Fibroblast of skin of left biceps (primary cell): ENCODE results near the gene GALK2.

Experiments used
- DNase-seq, 2 experiments: peaks; one replicate each; pipeline ENCODE4 v3.0.0-alpha.2; 2013; ENCODE audit warnings: low read depth in 2 of 2

Gene GALK2

DNA sequence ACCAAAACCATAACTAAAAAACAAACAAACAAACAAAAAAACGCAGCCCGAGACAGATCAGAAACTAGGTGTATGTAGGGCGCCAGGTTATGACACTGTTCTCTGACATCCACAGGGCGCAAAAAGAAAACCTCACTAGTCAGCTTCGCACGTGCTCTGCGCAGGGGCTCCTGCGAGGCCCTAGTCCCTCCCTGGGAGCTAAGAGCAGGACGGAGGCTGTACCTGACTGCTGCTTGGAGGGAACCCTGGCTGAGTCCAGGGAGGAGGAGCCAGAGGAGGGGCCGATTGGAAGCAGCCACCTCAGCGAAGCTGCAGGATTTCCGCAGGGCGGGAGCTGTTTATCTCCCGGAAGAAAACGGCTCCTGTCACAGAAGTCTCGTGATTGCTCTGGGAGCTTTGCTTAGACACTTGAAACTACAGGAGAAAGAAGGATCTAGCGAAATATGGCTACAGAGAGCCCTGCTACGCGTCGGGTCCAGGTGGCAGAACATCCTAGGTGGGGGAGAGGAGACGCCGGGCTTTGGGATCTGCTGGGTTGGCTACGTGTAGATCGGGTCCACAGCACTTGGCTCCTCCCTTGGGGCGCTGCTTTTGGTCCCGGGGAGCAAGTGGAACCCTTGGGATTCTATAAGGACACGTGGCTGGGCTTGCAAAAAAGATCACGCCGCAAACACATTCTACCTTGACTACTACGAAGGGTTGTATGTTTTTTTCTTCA is at the start of gene GALK2:
TSS of gene GALK2 (plus strand) at position 368 of the 718 bp plus-strand sequence. CDS start at position 444, 76 bp downstream.
- peak; percentile 41 for DNase-seq

DNA sequence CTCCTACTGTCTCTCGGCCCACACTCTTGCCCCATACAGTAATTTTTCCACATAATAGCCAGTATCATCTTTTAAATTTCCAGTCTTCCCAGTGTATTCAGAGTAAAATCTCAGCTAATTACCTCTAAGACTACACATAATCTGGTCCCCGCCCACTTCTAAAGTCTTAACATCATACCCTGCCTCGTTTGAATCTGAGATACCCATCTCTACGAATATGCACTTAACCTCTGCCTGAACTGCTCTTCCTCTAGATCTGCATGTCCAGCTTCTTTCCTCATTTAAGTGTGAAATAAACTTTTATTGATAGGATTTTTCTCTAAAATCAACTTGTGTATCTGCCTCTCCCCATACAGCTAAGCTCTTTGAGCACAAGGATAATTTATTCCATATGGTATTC is 49.2 kb upstream of the GALK2 start:
- no peak for DNase-seq

GRCh38 chr15:49121901-49122300 is 48.1 kb upstream of the GALK2 start:
- no peak for DNase-seq

DNA sequence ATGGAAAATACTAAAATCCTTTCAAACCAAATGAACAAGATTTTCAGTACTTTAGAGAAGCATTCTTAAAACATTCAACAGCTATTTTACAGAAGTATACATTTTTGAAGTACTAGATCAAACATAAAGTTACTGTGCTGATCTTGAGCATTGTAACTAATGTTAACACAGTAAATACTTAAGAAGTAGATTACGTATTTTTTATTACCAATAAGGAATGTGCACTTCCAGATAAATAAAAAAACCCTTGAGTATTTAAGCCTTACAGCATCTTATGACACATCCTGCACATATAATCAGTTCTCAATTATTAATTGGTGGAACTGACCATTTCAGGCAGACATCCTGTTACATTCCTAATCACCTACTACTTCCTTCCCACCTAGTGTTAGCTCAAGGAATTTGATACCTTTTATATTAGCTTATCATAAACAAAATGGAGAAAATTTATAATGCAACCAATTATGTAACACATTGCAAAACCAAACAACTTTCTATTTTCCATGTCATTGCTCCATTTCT is 47.4 kb upstream of the GALK2 start:
- no peak for DNase-seq

DNA sequence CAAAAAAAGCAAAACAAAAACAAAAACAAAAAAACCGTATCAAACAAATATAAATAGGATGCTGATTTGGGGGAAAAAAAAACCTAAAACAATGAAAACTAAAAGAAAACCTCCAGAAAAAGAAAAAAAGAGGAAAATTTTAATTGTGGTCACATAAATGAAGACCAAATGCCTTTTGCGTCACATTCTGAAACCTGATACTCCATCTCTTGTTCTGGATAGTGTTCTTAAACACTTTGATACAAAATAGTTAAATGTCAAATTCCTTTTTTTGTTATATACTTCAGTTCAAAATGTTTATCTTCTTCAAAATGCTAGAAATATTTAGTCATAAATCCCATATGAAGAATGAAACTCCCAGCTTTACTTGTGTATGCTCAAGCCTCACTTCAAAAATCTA is 45.7 kb upstream of the GALK2 start:
- DNase-seq, result no peak

DNA sequence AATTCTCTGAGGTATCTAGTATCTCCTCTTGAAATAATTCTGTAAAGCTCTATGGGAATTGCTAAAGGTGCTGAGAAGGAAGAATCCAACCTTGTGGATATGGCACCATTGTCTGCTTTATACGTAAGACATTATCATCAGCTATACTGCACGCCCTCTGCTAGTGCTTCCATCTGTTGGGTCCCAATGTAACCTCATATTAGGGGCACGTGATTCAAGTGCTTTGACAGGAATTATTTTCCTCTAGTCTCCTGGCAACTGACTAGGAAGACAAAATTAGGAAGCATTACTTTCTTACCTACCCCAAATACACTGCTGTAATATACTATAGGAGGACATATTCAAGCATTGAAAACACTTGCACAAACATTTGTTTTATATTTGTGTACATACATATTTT is 38.6 kb upstream of the GALK2 start:
- no peak for DNase-seq

- no peak for DNase-seq
These were observed 35.2 kb upstream of the GALK2 start for GRCh38 chr15:49134683-49135341.

- no peak for DNase-seq
These were observed 34.6 kb upstream of the GALK2 start for GRCh38 chr15:49135342-49135857.

GRCh38 chr15:49135911-49136310 is 34.1 kb upstream of the GALK2 start:
- peak; percentile 54 to 61 for DNase-seq

- no peak for DNase-seq
These were observed 32.2 kb upstream of the GALK2 start for GRCh38 chr15:49137861-49138260.

- no peak for DNase-seq
These were observed 24.1 kb upstream of the GALK2 start for GRCh38 chr15:49145651-49146609.

- no peak for DNase-seq
These were observed 21.7 kb upstream of the GALK2 start for GRCh38 chr15:49148298-49148697.

- no peak for DNase-seq
These were observed 21.3 kb upstream of the GALK2 start for GRCh38 chr15:49148727-49149126.

GRCh38 chr15:49151831-49152230 is 18.2 kb upstream of the GALK2 start:
- DNase-seq, result no peak

GRCh38 chr15:49152552-49153312 is 17.3 kb upstream of the GALK2 start:
- no peak for DNase-seq

GRCh38 chr15:49154359-49154758 is 15.7 kb upstream of the GALK2 start:
- no peak for DNase-seq

DNA sequence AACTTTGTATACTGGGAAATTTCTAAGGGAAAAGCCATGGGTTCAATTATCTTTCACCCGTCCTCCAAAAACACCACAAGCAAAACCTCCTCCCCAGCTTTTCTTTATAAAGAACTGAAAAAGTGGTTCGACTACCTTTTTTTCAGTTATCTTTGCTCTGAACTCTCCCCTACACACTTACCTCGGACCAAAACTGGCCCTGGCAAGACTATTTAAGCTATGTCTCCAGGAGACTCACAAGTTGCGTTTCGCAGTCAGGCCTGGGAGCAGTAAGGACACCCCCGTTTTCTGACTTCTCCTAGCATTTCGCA is 15.3 kb upstream of the GALK2 start:
- no peak for DNase-seq

GRCh38 chr15:49155110-49155833 is 14.8 kb upstream of the GALK2 start, which contains the start of gene COPS2:
TSS of gene COPS2 (minus strand) at chr15:49155599. CDS start at chr15:49155578, 21 bp downstream.
- DNase-seq, result peak; percentile 97

DNA sequence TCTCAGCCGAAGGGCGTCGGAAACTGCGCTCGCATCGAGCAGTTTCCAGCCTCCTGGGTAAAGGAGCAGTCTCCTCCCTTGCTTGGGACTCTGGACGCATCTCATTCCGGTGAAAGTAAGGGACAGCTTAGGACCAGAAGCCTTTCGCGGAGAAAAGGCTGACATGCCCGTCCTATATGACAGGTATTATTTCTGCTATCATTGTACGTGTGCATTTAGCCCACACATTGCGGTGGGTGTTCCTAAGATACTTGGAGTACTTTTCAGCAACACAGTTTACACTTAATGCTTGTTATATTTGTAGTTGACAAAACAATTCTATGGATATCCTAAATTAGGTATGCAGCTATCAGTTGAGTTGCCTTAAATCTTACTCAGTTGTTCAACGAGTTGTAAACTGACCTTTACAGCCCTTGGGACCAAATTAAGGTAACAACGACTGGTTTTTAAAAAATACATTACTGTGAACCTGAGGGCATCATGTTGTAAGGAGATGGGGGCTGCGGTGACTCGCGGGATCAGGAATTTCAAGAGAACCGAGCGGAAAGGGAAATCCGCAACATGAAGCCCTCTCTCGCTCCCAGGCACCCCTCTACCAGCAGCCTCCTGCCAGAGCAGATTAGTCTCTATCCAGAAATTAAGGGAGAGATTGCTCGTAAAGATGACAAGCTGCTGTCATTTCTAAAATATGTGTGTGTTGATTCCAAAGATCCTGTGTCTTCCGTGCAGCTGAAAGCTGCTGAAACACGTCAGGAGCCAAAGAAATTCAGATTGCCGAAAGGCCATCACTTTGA is 14.0 kb upstream of the GALK2 start:
- DNase-seq, result no peak

GRCh38 chr15:49163678-49164077 is 6.4 kb upstream of the GALK2 start:
- no peak for DNase-seq
